ENCODE results near the gene COPB1. TPM values are rescaled to one million over a fixed set of nuclear protein-coding genes. Genes with fewer than 3 reads are reported as not detected.
A peak's percentile ranks its signal among the peaks of the same experiment; 100 is the strongest.

COPB1 gene
- total RNA-seq, 4 donors from 2014 or later = 64.1 to 85.2 (median 80.5) TPM

- Histone ChIP-seq H3K27ac (replicated peaks in 1 of 4) (no peak overlapping the region), H3K27me3 (no peaks in the 10 kb centered on the region), H3K4me1 (no peaks in the 10 kb centered on the region), H3K4me3 (no peak overlapping the region), H3K9me3 (no peaks in the 10 kb centered on the region), H3K36me3 (peaks cover 78 to 92% (median 86%) of the 10 kb centered on the region in 4 donors)
- DNase-seq (ENCODE audit: extremely low spot score) = no peak
- intact Hi-C loops (cut with DNase I) = loop anchor here (5.0 kb wide), 1 partner anchor 37 kb away; the partner anchor contains the start of gene COPB1
- no peak for TF ChIP-seq EP300 (IDR thresholded peaks at IDR 0.05)
- TF ChIP-seq POLR2A (IDR thresholded peaks at IDR 0.05; ENCODE audit: low read depth) = no peak
- TF ChIP-seq POLR2AphosphoS5 (IDR thresholded peaks at IDR 0.05) = no peak
- TF ChIP-seq CTCF (IDR thresholded peaks at IDR 0.05) = no peak
Observed at GRCh38 chr11:14460147-14460546, 39.5 kb downstream of the COPB1 start.

- intact Hi-C loops (cut with DNase I) = loop anchor here (10.0 kb wide), 1 partner anchor 74 kb away; no protein-coding TSS in a partner anchor
- peaks cover 0 to 4% (median 2%) of the 10 kb centered on the region in 4 donors for H3K4me1 ChIP-seq
- H3K36me3 ChIP-seq = peaks cover 62 to 74% (median 68%) of the 10 kb centered on the region in 4 donors
- no peak overlapping the region for H3K4me3 ChIP-seq
- H3K9me3 ChIP-seq = no peaks in the 10 kb centered on the region
- no peaks in the 10 kb centered on the region for H3K27me3 ChIP-seq
- 88% methylated on average over 3 of the region's 3 CpGs for WGBS
- TF ChIP-seq CTCF (IDR thresholded peaks at IDR 0.05) = no peak
- TF ChIP-seq EP300 (IDR thresholded peaks at IDR 0.05) = no peak
- no peak for TF ChIP-seq POLR2AphosphoS5 (IDR thresholded peaks at IDR 0.05)
- no peak for TF ChIP-seq POLR2A (IDR thresholded peaks at IDR 0.05; ENCODE audit: low read depth)
- DNase-seq (ENCODE audit: extremely low spot score) = no peak
- H3K27ac ChIP-seq (replicated peaks in 1 of 4) = no peak overlapping the region
Observed at GRCh38 chr11:14458377-14458776, 41.2 kb downstream of the COPB1 start.

GRCh38 chr11:14455648-14456430 lies 43.8 kb downstream of the COPB1 start:
- Histone ChIP-seq H3K4me1 (peaks cover 0 to 4% (median 2%) of the 10 kb centered on the region in 4 donors), H3K9me3 (no peaks in the 10 kb centered on the region), H3K4me3 (no peak overlapping the region), H3K27ac (replicated peaks in 1 of 4) (peak overlapping the region in 1 of 4 donors; percentile 27), H3K27me3 (no peaks in the 10 kb centered on the region), H3K36me3 (peaks cover 38 to 72% (median 47%) of the 10 kb centered on the region in 4 donors)
- no peak for TF ChIP-seq POLR2AphosphoS5 (IDR thresholded peaks at IDR 0.05)
- TF ChIP-seq CTCF (IDR thresholded peaks at IDR 0.05) = no peak
- no peak for TF ChIP-seq EP300 (IDR thresholded peaks at IDR 0.05)
- no peak for TF ChIP-seq POLR2A (IDR thresholded peaks at IDR 0.05; ENCODE audit: low read depth)
- 81% methylated on average over 3 of the region's 3 CpGs for WGBS
- DNase-seq (ENCODE audit: extremely low spot score) = no peak
- intact Hi-C loops (cut with DNase I) = loop anchor here (10.0 kb wide), 1 partner anchor 71 kb away; no protein-coding TSS in a partner anchor

GRCh38 chr11:14454861-14455632 lies 44.6 kb downstream of the COPB1 start:
- intact Hi-C loops (cut with DNase I) = loop anchor here (5.0 to 10.0 kb wide), 3 partner anchors 70 to 153 kb away; partner anchors contain the start of gene RRAS2
- peaks cover 30 to 64% (median 39%) of the 10 kb centered on the region in 4 donors for H3K36me3 ChIP-seq
- DNase-seq (ENCODE audit: extremely low spot score) = no peak

More at GRCh38 chr11:14454861-14455632, 44.6 kb downstream of the COPB1 start:
- no peaks in the 10 kb centered on the region for H3K27me3 ChIP-seq
- 72% methylated on average over 7 of the region's 7 CpGs for WGBS
- H3K4me1 ChIP-seq = peaks cover 0 to 4% (median 2%) of the 10 kb centered on the region in 4 donors
- peak; percentile 54 to 65 (median 59) for TF ChIP-seq CTCF (IDR thresholded peaks at IDR 0.05)
- no peak for TF ChIP-seq EP300 (IDR thresholded peaks at IDR 0.05)
- TF ChIP-seq POLR2AphosphoS5 (IDR thresholded peaks at IDR 0.05) = no peak
- no peak for TF ChIP-seq POLR2A (IDR thresholded peaks at IDR 0.05; ENCODE audit: low read depth)
- no peaks in the 10 kb centered on the region for H3K9me3 ChIP-seq
- H3K4me3 ChIP-seq = no peak overlapping the region
- H3K27ac ChIP-seq (replicated peaks in 1 of 4) = peak overlapping the region in 1 of 4 donors; percentile 30
